PC-3 (cell line): ENCODE results near the gene STAT6.

ENCODE experiments used
- CTCF ChIP-seq: fragments of 300-600 bp; sonication (generic); conservative IDR thresholded peaks from 2 replicates; pipeline ENCODE4 v1.5.1; 2017; ENCODE audit warnings: antibody characterized with exemption, low read depth, mild to moderate bottlenecking, low read length
- EZH2 ChIP-seq: fragments of 300-600 bp; sonication (generic); IDR thresholded peaks from one replicate; pipeline ENCODE4 v1.6.1; 2017; ENCODE audit warnings: antibody characterized with exemption, mild to moderate bottlenecking, low read length; ENCODE audit not compliant: unreplicated experiment

DNA sequence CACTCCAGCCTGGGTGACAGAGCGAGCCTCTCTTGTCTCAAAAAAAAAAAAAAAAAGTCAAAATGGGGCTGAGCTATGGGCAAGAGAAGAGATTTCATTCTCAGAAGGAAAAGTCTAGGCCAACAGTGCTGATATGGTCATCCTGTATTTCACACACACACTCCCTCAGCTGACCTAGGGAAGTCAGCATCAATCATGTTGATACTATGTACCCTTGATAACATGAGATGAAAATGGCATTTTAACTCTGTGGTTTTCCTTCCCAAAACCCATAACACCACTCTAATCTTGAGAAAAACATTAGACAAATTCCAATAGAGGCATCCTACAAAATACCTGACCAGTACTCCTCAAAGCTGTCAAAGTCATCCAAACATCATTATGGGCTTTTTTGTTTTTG is 30.3 kb downstream of the STAT6 start:
- TF ChIP-seq CTCF (no peak), EZH2 (no peak)
